Naive thymus-derived CD4-positive, alpha-beta T cell (primary cell): ENCODE measurements around the gene SMURF1. TPM values are rescaled to one million over a fixed set of nuclear protein-coding genes. Genes with fewer than 3 reads are reported as not detected.

Experiments used
- ATAC-seq: fragments of 150-1000 bp; cut with Tn5 transposase; 2 replicates; pipeline ENCODE4 v1.10.0; 2021; ENCODE audit warnings: mild to moderate bottlenecking, moderate library complexity
- CTCF ChIA-PET: fragments of 350-600 bp; sonication (Branson Sonifier 250); formaldehyde crosslinking; loops from one replicate; lab custom pipeline; 2021; ENCODE audit warnings: antibody characterized with exemption; lab: Charles Lee
- POLR2A ChIA-PET: fragments of 350-600 bp; sonication (Branson Sonifier 250); formaldehyde crosslinking; loops from one replicate; lab custom pipeline; 2021; ENCODE audit warnings: antibody characterized with exemption, inconsistent platforms; lab: Charles Lee
- DNase-seq, 9 donors: peaks; one replicate each; pipeline versions ENCODE4 v3.0.0 to v3.0.0-alpha.2; 2020 to 2022; ENCODE audit warnings: mixed read lengths in 1 of 9
- H3K27ac ChIP-seq: one replicate; pipeline ENCODE4 v1.7.0; 2013; ENCODE audit warnings: mild to moderate bottlenecking, low read depth, low read length, moderate library complexity
- H3K27me3 ChIP-seq, 2 donors: one replicate each; pipeline ENCODE4 v1.7.0; 2013; ENCODE audit warnings: low read length in 2 of 2, mild to moderate bottlenecking in 2 of 2, moderate library complexity in 2 of 2; ENCODE audit not compliant: control insufficient read depth in 2 of 2, insufficient read depth in 2 of 2
- H3K36me3 ChIP-seq, 3 experiments: 1 replicate in 2 of 3; 2 replicates in 1 of 3; pipeline ENCODE4 v1.7.0; 2013; ENCODE audit warnings: low read length in 3 of 3, mild to moderate bottlenecking in 3 of 3, moderate library complexity in 1 of 3; ENCODE audit not compliant: insufficient read depth in 3 of 3, control insufficient read depth in 2 of 3
- H3K4me1 ChIP-seq, 2 donors: one replicate each; pipeline ENCODE4 v1.7.0; 2013; ENCODE audit warnings: low read length in 2 of 2, mild to moderate bottlenecking in 2 of 2, moderate library complexity in 1 of 2; ENCODE audit not compliant: control insufficient read depth in 2 of 2, insufficient read depth in 2 of 2
- H3K4me3 ChIP-seq: 2 replicates; pipeline ENCODE4 v1.7.0; 2013; ENCODE audit warnings: mild to moderate bottlenecking, low read length
- H3K9me3 ChIP-seq, 3 experiments: 1 replicate in 2 of 3; 2 replicates in 1 of 3; pipeline ENCODE4 v1.7.0; 2013; ENCODE audit warnings: low read length in 3 of 3; ENCODE audit not compliant: control insufficient read depth in 2 of 3
- H3K27ac Mint-ChIP-seq, 9 donors: one replicate each; pipeline ENCODE4 v1.8.0; 2020 to 2022; ENCODE audit warnings: mixed read lengths in 9 of 9, mild to moderate bottlenecking in 8 of 9, moderate library complexity in 5 of 9, inconsistent platforms in 2 of 9
- H3K27me3 Mint-ChIP-seq, 5 donors: one replicate each; pipeline ENCODE4 v1.8.0; 2021 to 2022; ENCODE audit warnings: mixed read lengths in 5 of 5, mild to moderate bottlenecking in 1 of 5
- H3K36me3 Mint-ChIP-seq, 5 donors: one replicate each; pipeline ENCODE4 v1.8.0; 2020 to 2022; ENCODE audit warnings: mixed read lengths in 5 of 5, mild to moderate bottlenecking in 3 of 5, inconsistent platforms in 1 of 5
- H3K4me1 Mint-ChIP-seq, 7 donors: one replicate each; pipeline ENCODE4 v1.8.0; 2020 to 2022; ENCODE audit warnings: mixed read lengths in 7 of 7, mild to moderate bottlenecking in 3 of 7, inconsistent platforms in 1 of 7
- H3K4me3 Mint-ChIP-seq, 10 donors: one replicate each; pipeline ENCODE4 v1.8.0; 2020 to 2022; ENCODE audit warnings: mild to moderate bottlenecking in 10 of 10, mixed read lengths in 10 of 10, moderate library complexity in 6 of 10, inconsistent platforms in 2 of 10
- H3K9me3 Mint-ChIP-seq, 11 donors: one replicate each; pipeline ENCODE4 v1.8.0; 2020 to 2022; ENCODE audit warnings: mixed read lengths in 11 of 11, mild to moderate bottlenecking in 4 of 11, inconsistent platforms in 1 of 11, moderate library complexity in 1 of 11
- intact Hi-C, 2 donors: fragments of 100-400 bp; cut with micrococcal nuclease; formaldehyde crosslinking; loops; one replicate each; pipeline ENCODE4 v1.15.1; 2023
- polyA plus RNA-seq, 2 donors: library from polyadenylated mRNA; unstranded; fragments of 300-500 nt; fragmentation: Illumina TruSeq; gene quantifications; one replicate each; pipeline ENCODE4 v1.2.3, GENCODE V29; 2021
- total RNA-seq, 6 experiments: library from RNA in 5 of 6; stranded (reverse) in 5 of 6; gene quantifications; 1 replicate in 5 of 6; 2 replicates in 1 of 6; pipeline ENCODE4 v1.2.3 and lab custom pipeline; 2021 to 2026

SMURF1 gene
- total and polyA plus RNA-seq, 7 experiments from 2014 or later: 1.3 to 26.4 (median 20.4) TPM

DNA sequence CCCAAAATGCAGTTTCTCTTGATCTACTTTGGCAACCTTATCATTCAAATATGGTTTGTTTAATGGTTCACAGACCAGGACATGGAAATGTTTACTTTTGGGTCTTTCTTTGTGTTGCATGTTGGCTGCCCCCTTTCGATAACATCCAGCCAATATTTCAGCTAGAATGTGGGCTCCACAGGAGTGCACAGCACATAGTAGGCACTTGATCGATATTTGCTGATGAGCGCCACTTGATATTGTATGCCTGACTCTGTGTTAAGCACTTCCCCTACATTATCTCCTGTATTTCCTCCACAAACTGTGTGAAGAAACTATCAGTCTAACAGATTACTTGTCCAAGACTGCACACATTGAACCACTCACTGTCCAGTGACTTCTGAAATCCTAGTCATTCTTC lies 60.2 kb downstream of the SMURF1 start:
- Histone ChIP-seq H3K36me3 (no peaks in the 10 kb centered on the region), H3K4me3 (no peak overlapping the region), H3K9me3 (no peaks in the 10 kb centered on the region), H3K27me3 (no peaks in the 10 kb centered on the region), H3K4me1 (no peaks in the 10 kb centered on the region), H3K27ac (no peak overlapping the region)
- DNase-seq (no peak), ATAC-seq (no peak)
- Mint-ChIP-seq H3K4me1 (peaks cover 15 to 70% (median 56%) of the 10 kb centered on the region in 7 donors), H3K27me3 (no peaks in the 10 kb centered on the region), H3K27ac (peak overlapping the region in 1 of 9 donors; percentile 17), H3K9me3 (peaks cover 0 to 10% (median 3%) of the 10 kb centered on the region in 11 donors), H3K36me3 (peaks cover 5 to 47% (median 21%) of the 10 kb centered on the region in 5 donors), H3K4me3 (no peak overlapping the region)
- POLR2A ChIA-PET: no interaction called here
- intact Hi-C loops: no loop called here
- CTCF ChIA-PET: no interaction called here

DNA sequence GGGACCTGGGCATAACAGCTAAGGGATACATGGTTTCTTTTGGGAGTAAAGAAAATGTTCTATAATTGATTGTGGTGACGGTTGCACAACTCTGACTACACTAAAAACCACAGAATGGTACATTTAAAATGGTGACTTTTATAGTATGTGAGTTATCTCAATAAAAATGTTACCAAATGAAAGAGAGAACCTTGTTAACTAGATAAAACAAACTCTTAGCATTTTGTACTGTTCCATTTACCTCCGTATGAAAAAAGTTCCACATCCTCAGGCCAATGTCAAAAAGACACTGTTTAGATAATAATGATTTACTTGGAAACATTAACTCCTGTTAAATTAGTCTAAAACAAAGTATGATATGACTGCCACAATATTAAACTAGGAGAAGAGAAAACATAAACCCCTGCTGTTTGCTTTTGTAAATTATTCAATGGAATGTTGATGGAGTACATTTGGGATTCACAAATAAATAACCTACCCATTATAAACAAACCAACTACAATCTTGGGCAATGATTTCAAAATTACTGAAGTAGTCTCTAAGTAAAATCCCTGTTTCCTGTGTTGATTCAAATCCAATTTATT lies 60.7 kb downstream of the SMURF1 start:
- ChIA-PET CTCF (interaction anchor here (0.6 kb wide), 1 partner anchor 207 kb away, joined by 4 read pairs; no protein-coding TSS in a partner anchor), POLR2A (no interaction called here)
- Mint-ChIP-seq H3K4me3 (no peak overlapping the region), H3K36me3 (peaks cover 1 to 41% (median 16%) of the 10 kb centered on the region in 5 donors), H3K9me3 (peaks cover 0 to 8% (median 2%) of the 10 kb centered on the region in 11 donors), H3K27ac (no peak overlapping the region), H3K27me3 (no peaks in the 10 kb centered on the region), H3K4me1 (peaks cover 15 to 69% (median 57%) of the 10 kb centered on the region in 7 donors)
- Histone ChIP-seq H3K27ac (no peak overlapping the region), H3K27me3 (no peaks in the 10 kb centered on the region), H3K4me1 (no peaks in the 10 kb centered on the region), H3K9me3 (no peaks in the 10 kb centered on the region), H3K36me3 (no peaks in the 10 kb centered on the region), H3K4me3 (no peak overlapping the region)
- ATAC-seq (no peak), DNase-seq (no peak)
- intact Hi-C loops: no loop called here

DNA sequence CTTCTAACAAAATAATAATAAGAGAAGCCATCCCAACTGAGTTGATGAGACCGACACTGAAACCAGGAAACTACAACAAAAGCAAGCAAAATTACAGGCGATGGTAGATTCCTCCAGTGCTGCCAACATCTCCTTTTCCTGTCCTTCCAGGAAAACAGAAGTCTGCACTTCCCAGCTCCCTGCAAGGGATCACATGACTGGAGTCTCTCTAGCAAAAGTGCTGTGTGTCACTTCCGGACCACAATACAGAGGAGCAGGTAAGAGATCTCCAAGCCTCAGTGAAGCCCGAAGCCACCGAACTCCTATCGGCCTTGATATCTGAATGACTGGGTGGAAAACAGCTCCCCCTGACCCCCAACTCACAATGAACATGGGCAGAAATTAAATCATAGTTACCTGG lies 63.2 kb downstream of the SMURF1 start:
- Histone ChIP-seq H3K27ac (no peak overlapping the region), H3K4me3 (no peak overlapping the region), H3K4me1 (no peaks in the 10 kb centered on the region), H3K36me3 (no peaks in the 10 kb centered on the region), H3K9me3 (no peaks in the 10 kb centered on the region), H3K27me3 (no peaks in the 10 kb centered on the region)
- POLR2A ChIA-PET: no interaction called here
- Mint-ChIP-seq H3K4me3 (peak overlapping the region in 1 of 10 donors; percentile 22), H3K27me3 (no peaks in the 10 kb centered on the region), H3K9me3 (peaks cover 0 to 3% (median 0%) of the 10 kb centered on the region in 11 donors), H3K36me3 (peaks cover 0 to 32% (median 3%) of the 10 kb centered on the region in 5 donors), H3K27ac (peak overlapping the region in 3 of 9 donors; percentile 25 to 77 (median 26)), H3K4me1 (peaks cover 21 to 81% (median 59%) of the 10 kb centered on the region in 7 donors)
- intact Hi-C loops: no loop called here
- CTCF ChIA-PET: no interaction called here
- ATAC-seq (no peak), DNase-seq (no peak)

DNA sequence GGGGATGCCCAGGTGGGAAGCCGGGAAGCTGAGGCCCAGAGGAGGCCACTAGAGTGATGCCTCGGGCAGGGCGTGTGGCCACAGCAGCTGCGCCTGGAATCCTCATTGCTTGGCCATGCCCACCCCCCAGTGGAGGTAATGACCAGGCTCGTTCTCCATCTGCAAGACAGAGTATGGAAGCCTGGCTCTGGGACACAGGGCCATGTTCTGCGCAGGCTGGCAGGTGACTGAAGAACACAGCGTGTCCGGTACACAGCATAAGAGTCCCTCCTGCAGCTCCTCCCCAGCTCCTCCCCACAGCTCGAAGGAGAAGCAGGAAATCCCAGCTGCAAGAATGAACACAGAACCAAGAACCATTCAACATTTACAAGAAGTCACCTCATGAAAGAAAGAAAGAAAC lies 64.8 kb downstream of the SMURF1 start:
- H3K27ac ChIP-seq: peak overlapping the region; percentile 17
- no peaks in the 10 kb centered on the region for H3K36me3 ChIP-seq
- peak in 5 of 9 donors; percentile 4 to 17 (median 11) for DNase-seq
- intact Hi-C loops: no loop called here
- H3K9me3 ChIP-seq: no peaks in the 10 kb centered on the region
- H3K27me3 ChIP-seq: no peaks in the 10 kb centered on the region
- H3K4me1 ChIP-seq: no peaks in the 10 kb centered on the region
- H3K27me3 Mint-ChIP-seq: no peaks in the 10 kb centered on the region
- peaks cover 0 to 28% (median 0%) of the 10 kb centered on the region in 5 donors for H3K36me3 Mint-ChIP-seq
- CTCF ChIA-PET: no interaction called here
- H3K4me3 ChIP-seq: no peak overlapping the region
- ATAC-seq: peak; percentile 46
- peaks cover 21 to 76% (median 58%) of the 10 kb centered on the region in 7 donors for H3K4me1 Mint-ChIP-seq
- H3K9me3 Mint-ChIP-seq: peaks cover 0 to 3% (median 0%) of the 10 kb centered on the region in 11 donors
- peak overlapping the region in 4 of 9 donors; percentile 34 to 70 (median 52) for H3K27ac Mint-ChIP-seq
- POLR2A ChIA-PET: no interaction called here
- peak overlapping the region in 7 of 10 donors; percentile 8 to 65 (median 26) for H3K4me3 Mint-ChIP-seq

DNA sequence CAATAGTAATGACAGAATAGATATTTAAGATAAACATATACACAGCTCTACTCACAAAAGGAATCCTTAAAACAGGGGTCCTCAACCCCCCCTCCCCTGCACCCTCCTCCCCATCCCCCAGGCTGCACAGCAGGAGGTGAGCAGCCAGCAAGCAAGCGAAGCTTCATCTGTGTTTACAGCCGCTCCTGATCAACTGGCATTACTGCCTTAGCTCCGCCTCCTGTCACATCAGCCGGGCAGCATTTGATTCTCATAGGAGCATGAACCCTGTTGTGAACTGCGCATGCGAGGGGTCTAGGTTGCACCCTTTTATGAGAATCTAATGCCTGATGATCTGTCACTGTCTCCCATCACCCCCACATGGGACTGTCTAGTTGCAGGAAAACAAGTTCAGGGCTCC lies 65.5 kb downstream of the SMURF1 start:
- DNase-seq: no peak
- H3K36me3 ChIP-seq: no peaks in the 10 kb centered on the region
- Mint-ChIP-seq H3K9me3 (peaks cover 0 to 3% (median 0%) of the 10 kb centered on the region in 11 donors), H3K27me3 (no peaks in the 10 kb centered on the region), H3K36me3 (peaks cover 0 to 32% (median 0%) of the 10 kb centered on the region in 5 donors), H3K4me1 (peaks cover 18 to 74% (median 52%) of the 10 kb centered on the region in 7 donors), H3K27ac (no peak overlapping the region), H3K4me3 (no peak overlapping the region)
- no peaks in the 10 kb centered on the region for H3K9me3 ChIP-seq
- intact Hi-C loops: no loop called here
- POLR2A ChIA-PET: interaction anchor here (0.6 kb wide), 1 partner anchor 63 kb away, joined by 3 read pairs; no protein-coding TSS in a partner anchor
- no peak for ATAC-seq
- H3K4me1 ChIP-seq: no peaks in the 10 kb centered on the region
- CTCF ChIA-PET: no interaction called here
- H3K4me3 ChIP-seq: no peak overlapping the region
- no peaks in the 10 kb centered on the region for H3K27me3 ChIP-seq
- no peak overlapping the region for H3K27ac ChIP-seq

DNA sequence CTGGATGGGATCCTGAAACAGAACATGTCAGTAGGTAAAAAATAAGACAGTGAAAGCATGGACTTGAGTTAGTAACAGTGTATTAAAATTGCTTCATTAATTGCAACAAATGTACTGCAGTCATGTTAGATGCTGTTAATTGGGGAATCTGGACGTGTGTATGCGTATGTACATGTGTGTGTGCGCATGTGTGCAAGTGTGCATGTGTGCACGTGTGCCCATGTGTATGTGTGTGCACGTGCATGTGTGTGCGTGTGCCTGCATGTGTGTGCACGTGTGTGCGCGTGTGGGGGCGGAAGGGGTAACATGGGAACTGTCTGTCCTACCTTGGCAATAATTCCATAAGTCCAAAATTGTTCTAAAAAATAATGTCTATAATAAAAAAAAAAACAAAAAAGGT lies 67.3 kb downstream of the SMURF1 start:
- H3K4me1 Mint-ChIP-seq: peaks cover 14 to 57% (median 38%) of the 10 kb centered on the region in 7 donors
- Histone ChIP-seq H3K27ac (no peak overlapping the region), H3K36me3 (no peaks in the 10 kb centered on the region), H3K4me1 (no peaks in the 10 kb centered on the region), H3K4me3 (no peak overlapping the region), H3K27me3 (no peaks in the 10 kb centered on the region), H3K9me3 (no peaks in the 10 kb centered on the region)
- no peak for ATAC-seq
- H3K9me3 Mint-ChIP-seq: peaks cover 0 to 3% (median 0%) of the 10 kb centered on the region in 11 donors
- H3K27me3 Mint-ChIP-seq: no peaks in the 10 kb centered on the region
- ChIA-PET CTCF (no interaction called here), POLR2A (interaction anchor here (0.7 kb wide), 1 partner anchor 54 kb away, joined by 4 read pairs; no protein-coding TSS in a partner anchor)
- H3K36me3 Mint-ChIP-seq: peaks cover 0 to 20% (median 0%) of the 10 kb centered on the region in 5 donors
- intact Hi-C loops: no loop called here
- H3K4me3 Mint-ChIP-seq: peak overlapping the region in 2 of 10 donors; percentile 9 to 11
- peak overlapping the region in 1 of 9 donors; percentile 42 for H3K27ac Mint-ChIP-seq
- DNase-seq: no peak
